ENCODE results near the gene APOBEC4.

DNA sequence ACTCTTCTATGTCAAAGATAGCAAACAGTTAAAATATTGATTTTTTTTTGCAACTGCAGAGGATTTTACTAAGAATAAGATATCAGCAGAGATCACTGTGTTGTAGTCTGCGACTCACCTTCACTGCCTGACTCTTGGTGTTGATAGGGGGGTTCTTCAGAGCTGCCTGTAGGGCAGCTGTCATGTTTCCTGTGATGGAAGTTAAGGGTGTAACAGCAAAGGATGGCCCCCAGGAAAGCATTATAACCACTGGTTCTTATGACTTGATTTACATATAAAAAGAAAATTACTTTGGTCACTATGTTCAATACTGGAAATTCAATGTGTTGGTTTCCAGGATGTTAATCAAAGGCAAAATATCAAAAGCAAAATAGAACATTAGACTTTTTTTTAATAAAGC, 20.2 kb downstream of the APOBEC4 start:
- TF ChIP-seq, protein P1, sequence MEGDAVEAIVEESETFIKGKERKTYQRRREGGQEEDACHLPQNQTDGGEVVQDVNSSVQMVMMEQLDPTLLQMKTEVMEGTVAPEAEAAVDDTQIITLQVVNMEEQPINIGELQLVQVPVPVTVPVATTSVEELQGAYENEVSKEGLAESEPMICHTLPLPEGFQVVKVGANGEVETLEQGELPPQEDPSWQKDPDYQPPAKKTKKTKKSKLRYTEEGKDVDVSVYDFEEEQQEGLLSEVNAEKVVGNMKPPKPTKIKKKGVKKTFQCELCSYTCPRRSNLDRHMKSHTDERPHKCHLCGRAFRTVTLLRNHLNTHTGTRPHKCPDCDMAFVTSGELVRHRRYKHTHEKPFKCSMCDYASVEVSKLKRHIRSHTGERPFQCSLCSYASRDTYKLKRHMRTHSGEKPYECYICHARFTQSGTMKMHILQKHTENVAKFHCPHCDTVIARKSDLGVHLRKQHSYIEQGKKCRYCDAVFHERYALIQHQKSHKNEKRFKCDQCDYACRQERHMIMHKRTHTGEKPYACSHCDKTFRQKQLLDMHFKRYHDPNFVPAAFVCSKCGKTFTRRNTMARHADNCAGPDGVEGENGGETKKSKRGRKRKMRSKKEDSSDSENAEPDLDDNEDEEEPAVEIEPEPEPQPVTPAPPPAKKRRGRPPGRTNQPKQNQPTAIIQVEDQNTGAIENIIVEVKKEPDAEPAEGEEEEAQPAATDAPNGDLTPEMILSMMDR (IDR thresholded peaks at IDR 0.05), result no peak
- no peak for TF ChIP-seq POLR2A (IDR thresholded peaks at IDR 0.05)
